Cardiac fibroblast (primary cell): ENCODE data around the gene MRPS18A.

Experiments
- DNase-seq, 2 donors: peaks; one replicate each; pipeline versions ENCODE4 v3.0.0 to v3.0.0-alpha.2; 2010; ENCODE audit warnings: low read depth in 2 of 2
- H3K4me3 ChIP-seq, 2 donors: replicated peaks in 1 of 2; 1 replicate in 1 of 2; 2 replicates in 1 of 2; pipeline ENCODE4 v1.5.1; 2011; ENCODE audit warnings: low read depth in 2 of 2, low read length in 2 of 2, mild to moderate bottlenecking in 2 of 2, moderate library complexity in 1 of 2
- TF ChIP-seq, protein P1 (sequence below): IDR thresholded peaks from one replicate; pipeline ENCODE4 v1.5.1; 2011; ENCODE audit warnings: low read depth, mild to moderate bottlenecking, low read length, inconsistent platforms

The MRPS18A gene

DNA sequence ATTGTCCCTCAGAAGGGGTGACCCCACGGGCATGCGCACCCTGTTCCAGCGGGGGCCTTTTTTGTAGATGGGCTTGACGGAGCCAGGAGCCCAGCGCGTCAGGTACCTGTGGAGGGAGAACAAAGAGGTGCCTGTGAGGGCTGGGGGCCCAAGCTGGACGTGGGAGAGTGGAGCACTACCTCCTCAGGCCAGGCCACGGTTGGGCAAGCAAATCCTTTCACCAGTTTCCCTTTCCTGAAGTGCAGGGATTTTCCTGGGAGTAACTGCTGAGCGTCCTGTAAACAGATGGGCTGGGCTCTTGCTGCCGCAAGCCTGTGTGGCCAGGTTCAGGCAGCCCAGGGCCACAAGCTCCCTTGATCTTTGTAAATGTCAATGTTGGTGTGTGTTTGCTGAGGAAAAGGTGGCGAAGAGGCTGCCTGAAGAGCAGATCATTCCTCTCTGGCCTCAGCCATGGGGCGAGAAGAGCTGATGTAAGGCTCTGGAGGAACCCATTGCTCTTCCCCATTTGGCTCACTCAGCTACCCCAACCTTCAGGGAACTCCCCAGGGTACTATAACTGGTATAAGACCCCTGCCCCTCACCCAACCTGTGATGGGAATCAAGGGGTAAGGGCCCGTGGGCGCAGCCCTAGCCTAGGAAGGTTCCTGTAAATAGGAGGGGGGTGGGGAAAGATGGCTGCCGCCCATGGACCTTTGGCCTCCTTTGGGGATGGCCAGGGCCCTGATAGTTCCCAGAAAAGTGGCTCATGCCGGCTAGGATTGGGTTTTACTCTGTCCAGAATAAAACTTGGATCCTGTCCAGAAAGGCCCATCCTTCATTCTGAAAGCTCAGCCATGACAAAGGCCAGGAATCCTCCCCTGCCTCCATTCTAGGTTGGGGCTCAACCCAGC, 15.5 kb downstream of the MRPS18A start:
- no peak overlapping the region for H3K4me3 ChIP-seq
- TF ChIP-seq, protein P1, sequence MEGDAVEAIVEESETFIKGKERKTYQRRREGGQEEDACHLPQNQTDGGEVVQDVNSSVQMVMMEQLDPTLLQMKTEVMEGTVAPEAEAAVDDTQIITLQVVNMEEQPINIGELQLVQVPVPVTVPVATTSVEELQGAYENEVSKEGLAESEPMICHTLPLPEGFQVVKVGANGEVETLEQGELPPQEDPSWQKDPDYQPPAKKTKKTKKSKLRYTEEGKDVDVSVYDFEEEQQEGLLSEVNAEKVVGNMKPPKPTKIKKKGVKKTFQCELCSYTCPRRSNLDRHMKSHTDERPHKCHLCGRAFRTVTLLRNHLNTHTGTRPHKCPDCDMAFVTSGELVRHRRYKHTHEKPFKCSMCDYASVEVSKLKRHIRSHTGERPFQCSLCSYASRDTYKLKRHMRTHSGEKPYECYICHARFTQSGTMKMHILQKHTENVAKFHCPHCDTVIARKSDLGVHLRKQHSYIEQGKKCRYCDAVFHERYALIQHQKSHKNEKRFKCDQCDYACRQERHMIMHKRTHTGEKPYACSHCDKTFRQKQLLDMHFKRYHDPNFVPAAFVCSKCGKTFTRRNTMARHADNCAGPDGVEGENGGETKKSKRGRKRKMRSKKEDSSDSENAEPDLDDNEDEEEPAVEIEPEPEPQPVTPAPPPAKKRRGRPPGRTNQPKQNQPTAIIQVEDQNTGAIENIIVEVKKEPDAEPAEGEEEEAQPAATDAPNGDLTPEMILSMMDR, result no peak
- no peak for DNase-seq

DNA sequence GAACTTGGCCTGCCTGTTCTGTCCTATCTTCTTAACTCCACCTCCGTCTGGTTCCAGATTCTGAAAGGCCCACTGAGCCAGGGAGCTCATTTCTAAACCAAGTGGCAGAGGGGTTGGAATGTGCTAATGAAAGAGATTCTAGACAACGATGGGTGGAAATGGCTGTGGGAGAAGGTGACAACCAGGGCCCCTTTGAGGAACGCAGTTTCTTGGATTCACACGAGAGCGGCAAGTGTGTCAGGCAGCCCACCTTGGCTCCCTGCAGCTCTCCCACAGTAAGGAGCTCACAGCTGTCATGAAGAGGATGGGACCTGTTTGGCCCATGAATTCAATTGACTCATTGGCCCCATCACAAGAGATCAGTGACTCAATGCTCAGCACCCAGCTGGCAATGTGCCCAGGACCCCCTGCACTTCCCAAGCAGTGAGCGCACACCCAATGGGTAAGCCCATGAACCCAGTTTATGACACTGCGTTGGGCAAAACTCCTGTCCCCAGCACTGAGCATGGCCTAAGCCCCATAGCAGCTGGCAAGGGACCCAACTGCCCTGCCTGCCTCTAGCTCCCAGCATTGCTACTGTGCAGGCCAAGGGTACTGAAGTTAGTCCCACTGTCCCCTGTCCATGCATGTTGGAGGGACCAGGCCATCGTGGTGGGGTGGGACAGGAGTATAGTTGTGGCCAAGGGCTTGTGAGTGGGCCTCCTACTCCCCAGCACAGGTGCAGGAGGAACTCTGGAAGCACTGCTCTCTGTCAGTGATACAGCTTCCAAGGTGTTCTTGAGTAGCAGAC, 16.4 kb downstream of the MRPS18A start:
- no peak overlapping the region for H3K4me3 ChIP-seq
- TF ChIP-seq, protein P1, result no peak
- DNase-seq, result no peak

DNA sequence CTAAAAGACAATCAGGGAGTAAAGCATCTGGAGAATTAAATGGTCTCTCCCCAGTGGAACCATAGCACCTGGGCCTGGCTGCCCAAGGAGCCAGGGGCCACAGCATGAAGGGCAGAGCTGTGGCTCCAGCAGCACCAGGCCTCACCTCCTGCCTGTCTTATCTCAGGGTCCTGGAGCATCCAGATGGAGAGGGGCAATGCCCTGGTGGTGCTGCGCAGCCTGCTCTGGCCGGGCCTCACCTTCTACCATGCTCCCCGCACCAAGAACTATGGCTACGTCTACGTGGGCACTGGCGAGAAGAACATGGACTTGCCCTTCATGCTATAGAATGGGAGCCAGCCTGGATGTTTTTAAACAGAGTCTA, 17.0 kb downstream of the MRPS18A start:
- DNase-seq, result no peak
- TF ChIP-seq, protein P1, result no peak
- H3K4me3 ChIP-seq, result no peak overlapping the region

DNA sequence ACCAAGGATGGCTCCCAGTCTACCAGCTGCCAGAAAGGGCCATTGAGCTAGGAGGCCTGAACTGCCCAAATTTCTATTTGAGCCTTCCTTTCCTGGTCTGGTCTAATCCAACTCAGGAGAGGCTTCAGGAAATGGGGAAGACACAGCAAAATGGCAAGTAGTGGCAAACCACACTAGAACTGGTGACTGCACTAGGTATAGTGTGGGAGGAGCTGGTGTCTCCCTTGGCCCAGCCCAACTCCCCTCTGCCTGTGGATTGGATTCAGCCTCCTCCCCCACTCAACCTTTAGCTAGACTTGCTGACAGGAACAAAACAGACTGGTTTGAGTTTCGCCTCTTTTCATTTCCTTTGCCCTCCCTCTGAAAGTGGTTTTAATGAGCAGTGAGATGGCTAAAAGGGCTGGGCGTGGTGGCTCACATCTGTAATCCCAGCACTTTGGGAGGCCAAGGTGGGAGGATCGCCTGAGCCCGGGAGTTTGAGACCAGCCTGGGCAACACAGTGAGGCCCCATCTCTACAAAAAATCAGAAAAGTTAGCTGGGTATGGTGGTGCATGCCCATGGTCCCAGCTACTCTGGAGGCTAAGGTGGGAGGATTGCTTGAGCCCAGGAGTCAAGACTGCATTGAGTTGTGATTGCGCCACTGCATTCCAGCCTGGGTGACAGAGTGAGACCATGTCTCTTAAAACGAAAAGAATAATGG, 17.5 kb downstream of the MRPS18A start:
- DNase-seq, result peak in 1 of 2 donors; percentile 58
- H3K4me3 ChIP-seq, result no peak overlapping the region
- TF ChIP-seq, protein P1, result no peak

DNA sequence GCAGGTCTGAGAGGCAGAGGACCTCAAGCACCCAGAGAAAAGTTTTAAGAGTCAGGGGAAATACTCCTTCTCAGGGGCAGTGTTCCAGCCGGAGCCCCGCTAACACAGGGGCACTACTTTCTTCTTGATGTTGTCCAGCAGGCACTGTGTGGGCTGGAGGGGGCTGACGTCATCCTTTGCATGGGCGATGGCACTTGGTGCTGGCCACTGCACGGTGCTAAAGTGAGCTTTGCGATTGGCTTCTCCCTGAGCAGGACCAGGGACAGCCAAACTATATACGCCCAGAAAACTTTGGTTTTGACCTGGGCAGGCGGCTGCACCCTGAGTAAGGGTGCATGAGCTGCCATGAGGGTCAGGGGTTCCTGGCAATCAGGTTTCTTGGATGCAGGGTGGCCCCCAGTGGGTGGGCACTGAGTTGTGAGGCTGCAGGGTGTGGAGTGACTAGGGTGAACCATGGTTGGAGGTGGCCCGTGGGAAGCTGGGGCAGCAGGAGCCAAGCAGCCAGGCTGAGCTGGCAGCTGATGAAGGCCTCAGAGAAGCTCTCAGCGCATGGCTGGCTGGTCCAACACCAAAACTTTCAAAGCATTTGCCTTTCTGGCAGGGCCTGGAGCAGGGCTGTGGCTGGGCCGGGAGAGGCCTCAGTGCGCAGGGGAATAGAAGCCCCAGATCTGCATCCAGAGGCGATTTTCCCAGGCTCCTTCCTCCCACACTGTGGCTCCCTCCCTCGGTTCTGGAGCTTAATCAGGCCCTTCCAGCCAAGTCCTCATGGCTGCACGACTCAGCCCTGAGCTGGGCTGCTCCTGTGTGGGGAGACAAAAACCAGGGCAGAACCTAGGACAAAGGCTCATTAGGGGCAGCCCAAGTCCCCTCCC, 18.3 kb downstream of the MRPS18A start:
- TF ChIP-seq, protein P1, result no peak
- no peak overlapping the region for H3K4me3 ChIP-seq
- peak; percentile 57 to 83 for DNase-seq
